H9 (cell line): ENCODE data around the gene USP13. TPM values are rescaled to one million over a fixed set of nuclear protein-coding genes. Genes with fewer than 3 reads are reported as not detected.

ENCODE experiments used
- DNase-seq: peaks from one replicate; pipeline ENCODE4 v3.0.0-alpha.2; 2017
- H2AFZ ChIP-seq: one replicate; pipeline ENCODE4 v1.6.1; 2013; ENCODE audit warnings: mild to moderate bottlenecking, low read length, control low read depth, moderate library complexity
- H2AK5ac ChIP-seq: 2 replicates; pipeline ENCODE4 v1.6.1; 2013; ENCODE audit warnings: low read length, control low read depth, mixed read lengths; ENCODE audit not compliant: insufficient read length
- H2BK120ac ChIP-seq: one replicate; pipeline ENCODE4 v1.6.1; 2013; ENCODE audit warnings: low read depth, mild to moderate bottlenecking, low read length, control low read depth, inconsistent platforms; ENCODE audit not compliant: poor library complexity, severe bottlenecking
- H2BK12ac ChIP-seq: 2 replicates; pipeline ENCODE4 v1.6.1; 2013; ENCODE audit warnings: low read length, control low read depth, mixed read lengths, low read depth; ENCODE audit not compliant: insufficient read length
- H2BK15ac ChIP-seq: 2 replicates; pipeline ENCODE4 v1.6.1; 2013; ENCODE audit warnings: low read depth, low read length, control low read depth
- H2BK20ac ChIP-seq: one replicate; pipeline ENCODE4 v1.6.1; 2013; ENCODE audit warnings: low read depth, mild to moderate bottlenecking, low read length, control low read depth, inconsistent platforms; ENCODE audit not compliant: poor library complexity, severe bottlenecking
- H2BK5ac ChIP-seq: 2 replicates; pipeline ENCODE4 v1.6.1; 2013; ENCODE audit warnings: low read length, control low read depth, mixed read lengths; ENCODE audit not compliant: insufficient read length
- H3K14ac ChIP-seq: 2 replicates; pipeline ENCODE4 v1.6.1; 2013; ENCODE audit warnings: low read length, control low read depth; ENCODE audit not compliant: insufficient read depth
- H3K18ac ChIP-seq: 2 replicates; pipeline ENCODE4 v1.6.1; 2013; ENCODE audit warnings: low read depth, mild to moderate bottlenecking, mixed read lengths, low read length, control low read depth; ENCODE audit not compliant: insufficient read length
- H3K23ac ChIP-seq: 2 replicates; pipeline ENCODE4 v1.6.1; 2013; ENCODE audit warnings: low read length, control low read depth, mixed read lengths, low read depth; ENCODE audit not compliant: insufficient read length
- H3K23me2 ChIP-seq: 2 replicates; pipeline ENCODE4 v1.6.1; 2013; ENCODE audit warnings: low read depth, mild to moderate bottlenecking, mixed read lengths, low read length, control low read depth; ENCODE audit not compliant: insufficient read length, poor library complexity, severe bottlenecking
- H3K27ac ChIP-seq: 2 replicates; pipeline ENCODE4 v1.5.1; 2013; ENCODE audit warnings: low read length, control low read depth, mixed read lengths, low read depth; ENCODE audit not compliant: insufficient read length
- H3K27me3 ChIP-seq: 2 replicates; pipeline ENCODE4 v1.6.1; 2013; ENCODE audit warnings: low read length, control low read depth, inconsistent platforms; ENCODE audit not compliant: insufficient read depth
- H3K4ac ChIP-seq: 2 replicates; pipeline ENCODE4 v1.6.1; 2013; ENCODE audit warnings: low read depth, mild to moderate bottlenecking, control low read depth, inconsistent platforms, low read length, moderate library complexity
- H3K4me1 ChIP-seq: 2 replicates; pipeline ENCODE4 v1.6.1; 2013; ENCODE audit warnings: low read length, control low read depth, inconsistent platforms; ENCODE audit not compliant: insufficient read depth
- H3K4me2 ChIP-seq: 2 replicates; pipeline ENCODE4 v1.6.1; 2013; ENCODE audit warnings: low read length, control low read depth, mixed read lengths; ENCODE audit not compliant: insufficient read length, insufficient read depth
- H3K56ac ChIP-seq: 2 replicates; pipeline ENCODE4 v1.6.1; 2013; ENCODE audit warnings: low read depth, mild to moderate bottlenecking, mixed read lengths, low read length, control low read depth; ENCODE audit not compliant: insufficient read length
- H3K79me1 ChIP-seq: 2 replicates; pipeline ENCODE4 v1.6.1; 2013; ENCODE audit warnings: low read depth, mild to moderate bottlenecking, moderate library complexity, low read length, control low read depth, inconsistent platforms; ENCODE audit not compliant: insufficient read depth, poor library complexity, severe bottlenecking
- H3K79me2 ChIP-seq: 2 replicates; pipeline ENCODE4 v1.6.1; 2013; ENCODE audit warnings: low read length, control low read depth, inconsistent platforms; ENCODE audit not compliant: insufficient read depth
- H3K9ac ChIP-seq: 2 replicates; pipeline ENCODE4 v1.6.1; 2013; ENCODE audit warnings: low read length, control low read depth, mixed read lengths; ENCODE audit not compliant: insufficient read length; ENCODE audit errors: extremely low read depth
- H3K9me3 ChIP-seq: one replicate; pipeline ENCODE4 v1.6.1; 2013; ENCODE audit warnings: low read depth, low read length, inconsistent platforms; ENCODE audit not compliant: control insufficient read depth
- H3T11ph ChIP-seq: one replicate; pipeline ENCODE4 v1.6.1; 2013; ENCODE audit warnings: mild to moderate bottlenecking, low read length, control low read depth, inconsistent platforms
- H4K20me1 ChIP-seq: one replicate; pipeline ENCODE4 v1.6.1; 2013; ENCODE audit not compliant: control insufficient read depth, insufficient read length, insufficient read depth
- H4K5ac ChIP-seq: 2 replicates; pipeline ENCODE4 v1.6.1; 2013; ENCODE audit warnings: low read depth, mild to moderate bottlenecking, mixed read lengths, low read length, control low read depth; ENCODE audit not compliant: insufficient read length
- H4K8ac ChIP-seq: replicated peaks from 2 replicates; pipeline ENCODE4 v1.6.1; 2013; ENCODE audit warnings: low read length, control low read depth, mixed read lengths, low read depth; ENCODE audit not compliant: insufficient read length
- H4K91ac ChIP-seq: 2 replicates; pipeline ENCODE4 v1.6.1; 2013; ENCODE audit warnings: low read depth, mild to moderate bottlenecking, moderate library complexity, mixed read lengths, low read length, control low read depth; ENCODE audit not compliant: insufficient read length
- H3K27ac Mint-ChIP-seq, 3 experiments: 2 replicates in 2 of 3; 3 replicates in 1 of 3; pipeline ENCODE4 v1.8.0; 2020 to 2021; ENCODE audit warnings: mixed read lengths in 3 of 3, mild to moderate bottlenecking in 1 of 3, moderate library complexity in 1 of 3
- H3K27me3 Mint-ChIP-seq: 2 replicates; pipeline ENCODE4 v1.8.0; 2021; ENCODE audit warnings: low read depth, mild to moderate bottlenecking, moderate library complexity, mixed read lengths
- H3K36me3 Mint-ChIP-seq, 3 experiments: 2 replicates in 2 of 3; 3 replicates in 1 of 3; pipeline ENCODE4 v1.8.0; 2020 to 2021; ENCODE audit warnings: low read depth in 3 of 3, mixed read lengths in 3 of 3; ENCODE audit not compliant: insufficient read depth in 1 of 3
- H3K4me1 Mint-ChIP-seq, 2 experiments: 2 replicates each; pipeline ENCODE4 v1.8.0; 2020; ENCODE audit warnings: mixed read lengths in 2 of 2
- H3K4me3 Mint-ChIP-seq, 2 experiments: 2 replicates in 1 of 2; 3 replicates in 1 of 2; pipeline ENCODE4 v1.8.0; 2020 to 2021; ENCODE audit warnings: mild to moderate bottlenecking in 2 of 2, mixed read lengths in 2 of 2, moderate library complexity in 1 of 2
- H3K9me3 Mint-ChIP-seq, 2 experiments: 2 replicates in 1 of 2; 3 replicates in 1 of 2; pipeline ENCODE4 v1.8.0; 2020; ENCODE audit warnings: mild to moderate bottlenecking in 2 of 2, mixed read lengths in 2 of 2, moderate library complexity in 1 of 2
- WGBS: extraction: QIAGEN DNeasy Blood & Tissue Kit; methylation state at CpG from one replicate; pipeline ENCODE4 v1.1.7; 2013; ENCODE audit warnings: missing lambda C conversion rate, low lambda C conversion rate, mixed read lengths; ENCODE audit not compliant: insufficient read length; ENCODE audit errors: extremely low coverage; 5-methylcytosine and 5-hydroxymethylcytosine counted together
- total RNA-seq: library from RNA; stranded (reverse); gene quantifications from 2 replicates; pipeline ENCODE4 v1.2.1, GENCODE V29; 2021
- TF ChIP-seq, protein P1 (sequence below): fragments of 200-600 bp; sonication (generic); conservative IDR thresholded peaks from 3 replicates; pipeline ENCODE4 v1.8.0; 2021; ENCODE audit warnings: antibody characterized with exemption, mild to moderate bottlenecking

The USP13 gene
- total RNA-seq, 1 experiment from 2014 or later, result 26.7 TPM

DNA sequence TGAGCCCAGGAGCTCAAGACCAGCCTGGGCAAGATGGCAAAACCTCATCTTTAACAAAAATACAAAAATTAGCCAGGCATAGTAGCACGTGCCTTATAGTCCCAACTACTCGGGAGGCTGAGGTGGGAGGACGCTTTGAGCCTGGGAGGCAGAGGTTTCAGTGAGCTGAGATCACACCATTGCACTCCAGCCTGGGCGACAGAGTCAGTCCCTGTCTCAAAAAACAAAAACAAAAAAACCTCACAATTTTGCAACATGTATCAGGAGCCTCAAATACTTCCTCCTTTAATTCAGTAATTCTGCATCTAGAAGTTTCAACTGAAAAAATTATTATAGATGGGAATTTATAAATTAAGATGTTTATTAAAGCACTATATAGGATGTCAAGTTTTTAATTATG lies 49.5 kb upstream of the USP13 start:
- peaks cover 6% of the 10 kb centered on the region for H3K23me2 ChIP-seq
- peaks cover 13 to 40% (median 40%) of the 10 kb centered on the region in 3 experiments; a peak in 6 of 7 replicates for H3K36me3 Mint-ChIP-seq
- no peak overlapping the region for H2BK5ac ChIP-seq
- H3K79me1 ChIP-seq, result peaks cover 7% of the 10 kb centered on the region
- WGBS, result no CpG with 5 or more reads among the region's 4 CpGs
- no peak overlapping the region for H2AK5ac ChIP-seq
- H3K4ac ChIP-seq, result no peak overlapping the region
- no peak overlapping the region for H3K9ac ChIP-seq
- no peak overlapping the region for H4K5ac ChIP-seq
- H3K27me3 ChIP-seq, result no peaks in the 10 kb centered on the region
- H3K4me1 Mint-ChIP-seq, result peaks cover 2 to 9% of the 10 kb centered on the region in 2 experiments; a peak in 3 of 4 replicates
- no peak overlapping the region for H3K18ac ChIP-seq
- no peaks in the 10 kb centered on the region for H3K4me1 ChIP-seq
- H3K27ac Mint-ChIP-seq, result no peak overlapping the region; a peak in 1 of 7 replicates
- no peaks in the 10 kb centered on the region for H3K9me3 ChIP-seq
- peak overlapping the region; percentile 25 for H3K4me2 ChIP-seq
- no peak for DNase-seq
- peak overlapping the region; percentile 100 for H3K4me3 Mint-ChIP-seq
- H2BK120ac ChIP-seq, result no peak overlapping the region
- H3K14ac ChIP-seq, result no peak overlapping the region
- no peak overlapping the region for H3K27ac ChIP-seq
- H2BK12ac ChIP-seq, result no peak overlapping the region
- H2BK20ac ChIP-seq, result no peak overlapping the region
- H2BK15ac ChIP-seq, result no peak overlapping the region
- H3K56ac ChIP-seq, result no peak overlapping the region
- H3K23ac ChIP-seq, result no peak overlapping the region
- H3T11ph ChIP-seq, result no peak overlapping the region
- TF ChIP-seq, protein P1, sequence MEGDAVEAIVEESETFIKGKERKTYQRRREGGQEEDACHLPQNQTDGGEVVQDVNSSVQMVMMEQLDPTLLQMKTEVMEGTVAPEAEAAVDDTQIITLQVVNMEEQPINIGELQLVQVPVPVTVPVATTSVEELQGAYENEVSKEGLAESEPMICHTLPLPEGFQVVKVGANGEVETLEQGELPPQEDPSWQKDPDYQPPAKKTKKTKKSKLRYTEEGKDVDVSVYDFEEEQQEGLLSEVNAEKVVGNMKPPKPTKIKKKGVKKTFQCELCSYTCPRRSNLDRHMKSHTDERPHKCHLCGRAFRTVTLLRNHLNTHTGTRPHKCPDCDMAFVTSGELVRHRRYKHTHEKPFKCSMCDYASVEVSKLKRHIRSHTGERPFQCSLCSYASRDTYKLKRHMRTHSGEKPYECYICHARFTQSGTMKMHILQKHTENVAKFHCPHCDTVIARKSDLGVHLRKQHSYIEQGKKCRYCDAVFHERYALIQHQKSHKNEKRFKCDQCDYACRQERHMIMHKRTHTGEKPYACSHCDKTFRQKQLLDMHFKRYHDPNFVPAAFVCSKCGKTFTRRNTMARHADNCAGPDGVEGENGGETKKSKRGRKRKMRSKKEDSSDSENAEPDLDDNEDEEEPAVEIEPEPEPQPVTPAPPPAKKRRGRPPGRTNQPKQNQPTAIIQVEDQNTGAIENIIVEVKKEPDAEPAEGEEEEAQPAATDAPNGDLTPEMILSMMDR, result no peak
- H4K20me1 ChIP-seq, result no peaks in the 10 kb centered on the region
- no peak overlapping the region for H4K91ac ChIP-seq
- H3K9me3 Mint-ChIP-seq, result no peaks in the 10 kb centered on the region
- H4K8ac ChIP-seq, result no peak overlapping the region
- H3K27me3 Mint-ChIP-seq, result no peaks in the 10 kb centered on the region
- peaks cover 6% of the 10 kb centered on the region; the same call in 1 of the 2 replicates for H3K79me2 ChIP-seq
- H2AFZ ChIP-seq, result no peak overlapping the region
